Stimulated activated CD4-positive, alpha-beta T cell treated with anti-CD3 and anti-CD28 coated beads, Interleukin-1b, Interleukin-23, amount 100 ng/mL, for 48 hours (primary cell): Measurements from ENCODE around the gene FBLN1.
"Not testable (repeated sequence)": the region's sequence is repeated elsewhere in the genome, so short reads cannot be mapped to it uniquely, and the experiment has no call there.

ENCODE experiments used
- DNase-seq: peaks from one replicate; pipeline ENCODE4 v3.0.0-alpha.2; 2020

Gene FBLN1

DNA sequence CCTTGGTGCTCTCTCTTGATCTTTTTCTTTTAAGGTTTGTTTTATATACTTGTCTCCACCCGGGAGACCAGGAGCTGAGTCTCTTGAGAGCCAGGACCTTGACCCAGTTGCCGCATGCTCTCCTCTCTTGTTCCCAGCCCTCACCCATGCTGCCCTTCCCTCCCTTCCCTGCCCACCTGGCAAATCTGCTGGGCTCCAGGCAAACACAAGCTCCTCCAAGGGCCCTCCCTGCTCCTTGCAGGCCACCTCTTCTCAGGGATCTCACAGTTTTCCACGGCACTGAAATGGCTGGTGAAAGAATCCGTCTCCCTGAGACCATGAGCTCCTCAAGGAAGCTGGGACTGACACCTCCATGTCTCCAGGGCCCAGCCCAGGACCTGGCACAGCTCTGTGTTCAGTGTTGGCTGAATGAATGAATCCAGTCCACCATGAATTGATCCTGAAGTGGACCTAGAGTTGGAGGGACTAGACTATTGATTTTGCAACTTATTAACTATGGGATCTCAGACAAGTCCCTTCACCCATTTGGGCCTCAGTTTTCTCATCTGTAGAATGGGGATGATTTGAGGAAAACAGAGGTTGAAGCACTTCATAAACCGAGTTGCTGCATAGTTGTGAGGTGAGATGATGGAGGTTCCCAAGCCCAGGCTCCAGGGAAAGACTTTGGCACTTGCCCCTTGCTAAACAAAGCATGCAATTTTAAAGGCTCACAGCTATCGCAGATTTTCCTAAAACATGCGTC lies 25.1 kb upstream of the FBLN1 start:
- no peak for DNase-seq

GRCh38 chr22:45478108-45478771 lies 24.4 kb upstream of the FBLN1 start:
- no peak for DNase-seq

DNA sequence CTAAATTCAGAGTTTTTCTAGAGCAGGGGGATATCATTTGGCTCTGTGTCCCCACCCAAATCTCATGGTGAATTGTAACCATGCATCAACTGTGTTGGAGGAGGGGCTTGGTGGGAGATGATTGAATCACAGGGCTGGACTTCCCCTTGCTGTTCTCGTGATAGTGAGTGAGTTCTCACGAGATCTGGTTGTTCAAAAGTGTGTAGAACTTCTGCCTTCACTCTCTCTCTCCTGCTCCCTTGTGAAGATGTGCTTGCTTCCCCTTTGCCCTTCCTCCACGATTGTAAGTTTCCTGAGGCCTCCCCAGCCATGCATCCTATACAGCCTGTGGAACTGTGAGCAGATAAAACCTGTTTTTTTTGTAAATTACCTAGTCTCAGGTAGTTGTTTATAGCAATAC lies 22.0 kb upstream of the FBLN1 start:
- DNase-seq, result no peak

DNA sequence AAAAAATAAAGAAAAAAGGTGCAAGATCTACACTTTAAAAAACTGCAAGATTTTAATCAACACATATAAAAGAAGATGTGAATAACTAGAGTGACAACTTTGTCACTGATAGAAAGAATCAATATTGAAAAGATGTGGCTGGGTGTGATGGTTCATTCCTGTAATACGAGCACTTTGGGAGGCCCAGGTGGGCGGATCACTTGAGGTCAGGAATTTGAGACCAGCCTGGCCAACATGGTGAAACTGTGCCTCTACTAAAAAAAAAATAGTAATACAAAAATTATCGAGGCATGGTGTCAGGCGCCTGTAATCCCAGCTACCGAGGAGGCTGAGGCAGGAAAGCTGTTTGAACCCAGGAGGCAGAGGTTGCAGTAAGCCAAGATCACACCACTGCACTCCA lies 21.0 kb upstream of the FBLN1 start:
- DNase-seq, result no peak

DNA sequence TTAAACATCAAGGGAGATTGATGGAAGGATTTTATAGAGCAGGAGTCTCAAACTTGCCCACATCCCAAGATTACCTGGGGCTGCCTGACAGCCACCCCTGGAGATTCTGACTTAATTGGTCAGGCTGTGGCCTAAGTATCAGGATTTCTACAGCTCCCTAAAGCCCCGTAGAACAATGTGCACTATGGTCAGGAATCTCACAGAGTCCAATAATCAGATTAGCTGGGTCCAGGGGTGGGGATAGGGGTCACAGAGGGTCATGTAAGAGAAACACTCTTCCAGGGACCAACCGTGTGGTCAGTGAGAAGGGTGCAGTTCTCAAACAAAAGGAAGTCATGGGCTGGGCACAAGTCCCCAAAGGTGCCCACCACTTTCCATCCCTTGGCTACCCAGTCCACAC lies 20.5 kb upstream of the FBLN1 start:
- no peak for DNase-seq

GRCh38 chr22:45483319-45483718 lies 19.4 kb upstream of the FBLN1 start:
- no peak for DNase-seq

DNA sequence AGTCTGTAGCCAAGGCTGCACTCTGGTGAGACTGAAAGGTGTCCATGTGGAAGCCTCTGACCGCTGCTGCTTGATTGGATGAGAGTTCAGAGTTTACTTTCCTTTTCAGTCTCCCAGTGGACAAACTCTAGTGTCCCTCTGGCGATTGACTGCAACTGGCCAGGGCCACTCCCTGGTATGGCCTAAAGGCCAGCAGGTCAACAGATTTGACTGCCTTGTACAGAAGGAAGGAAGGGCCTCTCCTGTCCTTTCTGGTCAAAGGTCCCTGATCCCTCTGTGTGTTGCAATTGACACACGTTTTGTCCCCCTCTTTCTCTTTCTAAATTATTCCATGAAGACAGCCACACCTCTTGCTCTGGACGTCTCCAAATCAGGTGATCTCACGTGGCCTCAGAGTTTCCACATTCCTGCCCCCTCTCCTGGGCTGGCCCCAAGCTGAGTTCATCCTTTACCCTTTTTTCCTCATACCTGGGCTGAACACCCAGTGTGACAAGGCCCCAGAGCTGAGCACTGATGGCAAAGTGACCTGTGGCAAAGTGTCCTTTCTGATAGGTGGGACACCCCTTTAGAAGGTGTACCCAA lies 18.7 kb upstream of the FBLN1 start:
- no peak for DNase-seq

DNA sequence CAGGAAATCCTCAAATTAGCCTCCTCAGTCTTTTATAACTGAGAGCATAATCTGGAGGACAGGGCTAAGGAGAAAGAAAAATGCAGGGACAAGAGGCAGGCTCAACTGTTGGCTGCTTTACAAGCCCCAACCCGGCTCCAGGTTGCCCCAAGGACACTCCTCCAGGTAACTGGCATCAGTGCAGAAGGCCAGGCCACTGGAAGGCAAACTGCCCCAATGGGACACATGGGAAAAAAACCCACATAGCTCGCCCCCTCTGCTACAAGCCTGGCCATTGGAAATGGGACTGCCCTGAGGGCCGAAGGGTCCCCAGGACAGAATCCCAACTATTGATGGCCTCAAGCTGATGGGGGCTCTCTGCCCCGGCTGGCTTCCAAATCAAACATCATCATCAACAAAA lies 17.9 kb upstream of the FBLN1 start:
- DNase-seq, result no peak

GRCh38 chr22:45485261-45485660 lies 17.4 kb upstream of the FBLN1 start:
- DNase-seq, result no peak

DNA sequence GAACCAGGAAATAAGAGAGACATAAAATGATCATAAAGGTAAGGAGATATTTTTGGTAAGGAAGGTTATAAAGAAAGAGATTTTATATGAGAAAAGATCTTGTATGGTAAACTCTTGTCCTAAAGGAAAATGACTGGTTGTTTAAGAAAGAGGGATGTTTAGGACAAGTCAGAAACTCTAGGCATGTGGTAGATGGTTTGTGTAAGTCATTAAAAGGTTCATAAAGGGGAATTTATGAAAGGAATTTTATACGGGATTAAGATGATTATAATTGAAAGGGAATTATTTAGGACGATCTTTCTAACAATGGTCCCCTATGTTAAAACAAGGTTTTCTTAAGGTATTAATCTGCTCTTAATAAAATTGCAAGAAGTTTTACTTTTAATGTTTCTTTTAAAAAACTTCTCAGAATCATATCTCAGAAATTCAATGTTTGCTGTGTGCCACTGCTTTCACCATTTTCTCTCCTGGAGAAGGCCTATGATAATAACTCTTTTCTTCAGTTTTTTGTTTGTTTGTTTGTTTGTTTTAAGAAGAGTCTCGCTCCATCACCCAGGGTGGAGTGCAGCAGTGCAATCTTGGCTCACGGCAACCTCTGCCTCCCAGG lies 13.8 kb upstream of the FBLN1 start:
- no peak for DNase-seq

GRCh38 chr22:45490836-45491235 lies 11.8 kb upstream of the FBLN1 start:
- DNase-seq, result no peak

GRCh38 chr22:45491841-45492240 lies 10.8 kb upstream of the FBLN1 start:
- no peak for DNase-seq

DNA sequence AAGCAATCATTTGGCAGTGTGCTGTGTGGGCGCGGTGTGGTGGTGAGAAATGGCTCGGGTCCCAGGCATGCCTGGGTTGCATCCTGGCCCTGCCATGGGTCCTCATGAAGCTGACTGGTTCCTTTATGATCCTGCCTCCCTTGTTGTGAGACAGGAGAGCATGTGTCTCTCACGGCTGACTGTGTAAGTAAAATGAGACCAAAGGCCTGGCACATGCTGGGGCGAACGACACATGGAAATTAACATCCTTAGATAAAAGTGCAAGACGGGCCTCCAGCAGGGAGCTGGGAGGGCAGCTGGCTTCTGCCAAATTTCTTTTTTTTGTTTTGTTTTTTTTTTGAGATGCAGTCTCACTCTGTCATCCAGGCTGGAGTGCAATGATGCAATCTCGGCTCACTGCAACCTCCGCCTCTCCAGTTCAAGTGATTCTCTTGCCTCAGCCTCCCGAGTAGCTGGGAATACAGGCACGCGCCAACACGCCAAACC lies 9.4 kb upstream of the FBLN1 start:
- DNase-seq, result no peak

- DNase-seq, result not testable (repeated sequence)
Measured at GRCh38 chr22:45494306-45494705, 8.4 kb upstream of the FBLN1 start.

DNA sequence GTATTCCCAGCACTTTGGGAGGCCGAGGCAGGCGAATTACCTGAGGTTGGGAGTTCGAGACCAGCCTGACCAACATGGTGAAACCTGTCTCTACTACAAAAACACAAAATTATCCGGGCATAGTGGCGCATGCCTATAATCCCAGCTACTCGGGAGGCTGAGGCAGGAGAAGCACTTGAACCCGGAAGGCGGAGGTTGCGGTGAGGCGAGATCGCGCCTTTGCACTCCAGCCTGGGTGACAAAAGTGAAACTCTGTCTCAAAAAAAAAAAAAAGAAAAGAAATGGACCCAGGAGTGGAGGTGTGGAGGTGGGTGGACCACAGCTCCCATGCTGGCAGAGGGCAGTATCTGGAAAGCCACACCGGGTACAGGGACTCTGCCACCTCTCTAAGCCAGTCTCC lies 7.1 kb upstream of the FBLN1 start:
- DNase-seq, result not testable (repeated sequence)

GRCh38 chr22:45496451-45496941 lies 6.2 kb upstream of the FBLN1 start:
- no peak for DNase-seq

- DNase-seq, result no peak
Measured at GRCh38 chr22:45497351-45498145, 5.1 kb upstream of the FBLN1 start.

GRCh38 chr22:45499746-45500145 lies 2.9 kb upstream of the FBLN1 start:
- no peak for DNase-seq

GRCh38 chr22:45503050-45503815 lies 550 bp downstream of the FBLN1 start:
- DNase-seq, result no peak

GRCh38 chr22:45503816-45504372 lies 1.2 kb downstream of the FBLN1 start:
- no peak for DNase-seq
